GM23338 (cell line): ENCODE measurements around the gene ZXDC. TPM values are rescaled to one million over a fixed set of nuclear protein-coding genes. Genes with fewer than 3 reads are reported as not detected.

Experiments used
- ATAC-seq: fragments of 200-7000 bp; cut with Tn5 transposase; 3 replicates; pipeline ENCODE4 v1.9.1; 2020
- DNase-seq: peaks from one replicate; pipeline ENCODE4 v3.0.0-alpha.2; 2015; ENCODE audit warnings: low spot score
- H2AFZ ChIP-seq: fragments of 200-600 bp; sonication (generic); 2 replicates; pipeline ENCODE4 v1.8.0; 2016; ENCODE audit warnings: antibody characterized with exemption, mild to moderate bottlenecking, moderate library complexity
- H3F3A ChIP-seq: fragments of 200-600 bp; sonication (generic); replicated peaks from 2 replicates; pipeline ENCODE4 v1.8.0; 2017; ENCODE audit warnings: antibody characterized with exemption, mixed run types, low read depth
- H3K27ac ChIP-seq: fragments of 200-600 bp; sonication (generic); 2 replicates; pipeline ENCODE4 v1.6.1; 2016; ENCODE audit warnings: low read depth
- H3K27me3 ChIP-seq: fragments of 200-600 bp; sonication (generic); 2 replicates; pipeline ENCODE4 v1.8.0; 2016; ENCODE audit warnings: mild to moderate bottlenecking, mixed run types, moderate library complexity; ENCODE audit not compliant: insufficient read depth
- H3K36me3 ChIP-seq: fragments of 200-600 bp; sonication (generic); 2 replicates; pipeline ENCODE4 v1.8.0; 2016; ENCODE audit warnings: mild to moderate bottlenecking; ENCODE audit not compliant: insufficient read depth
- H3K4me1 ChIP-seq: fragments of 200-600 bp; sonication (generic); 2 replicates; pipeline ENCODE4 v1.8.0; 2016; ENCODE audit warnings: mild to moderate bottlenecking, moderate library complexity; ENCODE audit not compliant: insufficient read depth
- H3K4me2 ChIP-seq: fragments of 200-600 bp; sonication (generic); 2 replicates; pipeline ENCODE4 v1.7.1; 2017; ENCODE audit warnings: mixed run types
- H3K4me3 ChIP-seq: fragments of 200-600 bp; sonication (generic); 2 replicates; pipeline ENCODE4 v1.6.1; 2016; ENCODE audit warnings: mixed run types
- H3K79me2 ChIP-seq: fragments of 200-600 bp; sonication (generic); replicated peaks from 2 replicates; pipeline ENCODE4 v1.8.0; 2017; ENCODE audit warnings: mild to moderate bottlenecking; ENCODE audit not compliant: insufficient read depth
- H3K9me2 ChIP-seq: fragments of 200-600 bp; sonication (generic); 2 replicates; pipeline ENCODE4 v1.8.0; 2017; ENCODE audit not compliant: insufficient read depth
- H4K20me1 ChIP-seq: fragments of 200-600 bp; sonication (generic); replicated peaks from 2 replicates; pipeline ENCODE4 v1.8.0; 2017; ENCODE audit warnings: mild to moderate bottlenecking; ENCODE audit not compliant: insufficient read depth
- H3K27ac Mint-ChIP-seq: 2 replicates; pipeline ENCODE4 v1.8.0; 2020; ENCODE audit warnings: inconsistent platforms, mild to moderate bottlenecking, moderate library complexity, mixed read lengths
- H3K27me3 Mint-ChIP-seq: 3 replicates; pipeline ENCODE4 v1.8.0; 2022; ENCODE audit warnings: low read depth, mild to moderate bottlenecking, moderate library complexity, mixed read lengths, inconsistent platforms; ENCODE audit not compliant: insufficient read depth, poor library complexity
- H3K36me3 Mint-ChIP-seq: 3 replicates; pipeline ENCODE4 v1.8.0; 2021; ENCODE audit warnings: low read depth, mild to moderate bottlenecking, inconsistent platforms, moderate library complexity, mixed read lengths
- H3K4me1 Mint-ChIP-seq: 3 replicates; pipeline ENCODE4 v1.8.0; 2020; ENCODE audit warnings: mild to moderate bottlenecking, inconsistent platforms, mixed read lengths
- H3K4me3 Mint-ChIP-seq: 3 replicates; pipeline ENCODE4 v1.8.0; 2021; ENCODE audit warnings: moderate library complexity, mild to moderate bottlenecking, inconsistent platforms, mixed read lengths
- H3K9me3 Mint-ChIP-seq: 3 replicates; pipeline ENCODE4 v1.8.0; 2020; ENCODE audit warnings: moderate library complexity, mild to moderate bottlenecking, inconsistent platforms, mixed read lengths
- CREB1 ChIP-seq: fragments of 250-450 bp; sonication (Bioruptor Pico); IDR thresholded peaks from 2 replicates; pipeline ENCODE4 v1.5.0; 2020; ENCODE audit warnings: low read depth, mild to moderate bottlenecking, moderate library complexity
- EZH2 ChIP-seq: fragments of 200-600 bp; sonication (generic); IDR thresholded peaks from one replicate; pipeline ENCODE4 v1.8.0; 2017; ENCODE audit warnings: antibody characterized with exemption, mild to moderate bottlenecking, low read depth; ENCODE audit not compliant: unreplicated experiment
- JUNB ChIP-seq: IDR thresholded peaks from one replicate; pipeline ENCODE4 v1.6.1; 2016; ENCODE audit warnings: antibody characterized with exemption; ENCODE audit not compliant: unreplicated experiment
- NANOG ChIP-seq: IDR thresholded peaks from 2 replicates; pipeline ENCODE4 v1.6.1; 2016; ENCODE audit warnings: antibody characterized with exemption, borderline replicate concordance
- POLR2AphosphoS5 ChIP-seq: IDR thresholded peaks from 2 replicates; pipeline ENCODE4 v1.6.1; 2016; ENCODE audit warnings: antibody characterized with exemption, low read depth
- STAT1 ChIP-seq: IDR thresholded peaks from one replicate; pipeline ENCODE4 v1.6.1; 2016; ENCODE audit warnings: antibody characterized with exemption; ENCODE audit not compliant: unreplicated experiment
- ZNF114 ChIP-seq: fragments of 250-450 bp; sonication (Bioruptor Pico); IDR thresholded peaks from 2 replicates; pipeline ENCODE4 v1.5.0; 2020; ENCODE audit warnings: mild to moderate bottlenecking, moderate library complexity
- polyA plus RNA-seq: library from polyadenylated mRNA; unstranded; fragments of >200 nt; fragmentation: Nextera tagmentation; extraction: Ambion mirVana; gene quantifications from 2 replicates; pipeline ENCODE4 v1.2.1, GENCODE V29; 2016
- total RNA-seq: library from RNA; depleted of rRNA; stranded (reverse); fragments of >200 nt; shearing (Covaris generic); gene quantifications from 2 replicates; pipeline ENCODE4 v1.2.3, GENCODE V29; 2014
- TF ChIP-seq, protein P1 (sequence below), 2 experiments: fragments of 200-600 bp in 1 of 2; sonication (generic) in 1 of 2; conservative IDR thresholded peaks; 2 replicates each; pipeline versions ENCODE4 v1.5.1 to v1.6.1; 2016 to 2017; ENCODE audit warnings: antibody characterized with exemption in 2 of 2, low read depth in 2 of 2, mild to moderate bottlenecking in 2 of 2, moderate library complexity in 1 of 2
- TF ChIP-seq, protein P2 (sequence below): IDR thresholded peaks from one replicate; pipeline ENCODE4 v1.6.1; 2018; ENCODE audit warnings: antibody characterized with exemption; ENCODE audit not compliant: unreplicated experiment
- TF ChIP-seq, protein P3 (sequence below): fragments of 250-450 bp; sonication (Bioruptor Pico); IDR thresholded peaks from 2 replicates; pipeline ENCODE4 v1.5.0; 2020; ENCODE audit warnings: mild to moderate bottlenecking, moderate library complexity
- TF ChIP-seq, protein P4 (sequence below): IDR thresholded peaks from 2 replicates; pipeline ENCODE4 v1.6.1; 2016; ENCODE audit warnings: antibody characterized with exemption

The ZXDC gene
- total and polyA plus RNA-seq, 2 experiments from 2014 or later = 5.7 to 45.1 TPM

DNA sequence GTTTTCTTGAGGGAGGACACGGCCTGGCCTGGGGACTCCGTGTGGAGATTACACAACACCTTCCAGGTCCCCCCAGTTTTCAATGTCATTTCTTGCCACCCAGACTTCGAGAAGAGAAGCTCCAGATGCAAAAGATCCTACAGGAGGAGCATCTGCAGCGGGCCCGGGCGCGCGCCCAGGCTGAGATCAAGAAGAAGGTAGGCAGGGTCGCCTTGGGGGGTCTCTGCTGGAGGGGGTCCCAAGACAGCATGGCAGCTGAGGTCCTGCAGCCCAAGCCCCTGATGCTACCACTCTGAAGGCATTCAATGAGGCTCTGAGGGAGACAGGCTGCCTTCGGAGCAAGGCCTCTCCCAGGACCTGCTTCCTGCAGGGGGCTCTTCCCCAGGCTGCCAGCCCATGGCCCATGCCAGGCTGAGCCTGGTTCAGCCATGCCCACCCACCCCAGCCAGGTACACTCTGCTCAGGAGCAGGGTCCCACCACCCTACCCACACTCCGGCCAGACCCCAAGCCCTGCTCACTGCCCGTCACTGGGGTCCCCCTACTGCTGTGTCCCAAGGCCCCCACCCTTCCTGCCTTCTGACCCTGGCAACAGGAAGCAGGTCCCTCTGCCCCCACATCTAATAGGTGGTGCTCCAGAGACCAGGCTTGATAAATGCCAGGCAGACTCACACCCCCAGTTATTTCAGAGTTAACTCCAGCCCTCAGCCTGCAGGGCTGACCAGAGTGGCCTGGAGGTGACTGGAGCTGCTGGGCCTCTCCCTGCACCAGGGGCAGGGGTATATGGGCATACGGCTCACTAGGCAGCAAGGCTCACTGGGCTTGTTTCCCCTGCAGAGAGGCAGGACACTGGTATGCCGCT is 40.0 kb downstream of the ZXDC start:
- no peak for DNase-seq
- Mint-ChIP-seq H3K36me3 (peaks cover 21% of the 10 kb centered on the region), H3K27me3 (peaks cover 3% of the 10 kb centered on the region), H3K9me3 (no peaks in the 10 kb centered on the region), H3K27ac (no peak overlapping the region), H3K4me3 (no peak overlapping the region), H3K4me1 (peaks cover 19% of the 10 kb centered on the region)
- no peak for TF ChIP-seq ZNF114 (CRISPR knock-in tag)
- no peak for TF ChIP-seq EZH2
- TF ChIP-seq JUNB = no peak
- TF ChIP-seq, protein P1, sequence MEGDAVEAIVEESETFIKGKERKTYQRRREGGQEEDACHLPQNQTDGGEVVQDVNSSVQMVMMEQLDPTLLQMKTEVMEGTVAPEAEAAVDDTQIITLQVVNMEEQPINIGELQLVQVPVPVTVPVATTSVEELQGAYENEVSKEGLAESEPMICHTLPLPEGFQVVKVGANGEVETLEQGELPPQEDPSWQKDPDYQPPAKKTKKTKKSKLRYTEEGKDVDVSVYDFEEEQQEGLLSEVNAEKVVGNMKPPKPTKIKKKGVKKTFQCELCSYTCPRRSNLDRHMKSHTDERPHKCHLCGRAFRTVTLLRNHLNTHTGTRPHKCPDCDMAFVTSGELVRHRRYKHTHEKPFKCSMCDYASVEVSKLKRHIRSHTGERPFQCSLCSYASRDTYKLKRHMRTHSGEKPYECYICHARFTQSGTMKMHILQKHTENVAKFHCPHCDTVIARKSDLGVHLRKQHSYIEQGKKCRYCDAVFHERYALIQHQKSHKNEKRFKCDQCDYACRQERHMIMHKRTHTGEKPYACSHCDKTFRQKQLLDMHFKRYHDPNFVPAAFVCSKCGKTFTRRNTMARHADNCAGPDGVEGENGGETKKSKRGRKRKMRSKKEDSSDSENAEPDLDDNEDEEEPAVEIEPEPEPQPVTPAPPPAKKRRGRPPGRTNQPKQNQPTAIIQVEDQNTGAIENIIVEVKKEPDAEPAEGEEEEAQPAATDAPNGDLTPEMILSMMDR (conservative IDR thresholded peaks at IDR 0.05; ENCODE audit: low read depth in 2 of 2) = no peak
- TF ChIP-seq, protein P2, sequence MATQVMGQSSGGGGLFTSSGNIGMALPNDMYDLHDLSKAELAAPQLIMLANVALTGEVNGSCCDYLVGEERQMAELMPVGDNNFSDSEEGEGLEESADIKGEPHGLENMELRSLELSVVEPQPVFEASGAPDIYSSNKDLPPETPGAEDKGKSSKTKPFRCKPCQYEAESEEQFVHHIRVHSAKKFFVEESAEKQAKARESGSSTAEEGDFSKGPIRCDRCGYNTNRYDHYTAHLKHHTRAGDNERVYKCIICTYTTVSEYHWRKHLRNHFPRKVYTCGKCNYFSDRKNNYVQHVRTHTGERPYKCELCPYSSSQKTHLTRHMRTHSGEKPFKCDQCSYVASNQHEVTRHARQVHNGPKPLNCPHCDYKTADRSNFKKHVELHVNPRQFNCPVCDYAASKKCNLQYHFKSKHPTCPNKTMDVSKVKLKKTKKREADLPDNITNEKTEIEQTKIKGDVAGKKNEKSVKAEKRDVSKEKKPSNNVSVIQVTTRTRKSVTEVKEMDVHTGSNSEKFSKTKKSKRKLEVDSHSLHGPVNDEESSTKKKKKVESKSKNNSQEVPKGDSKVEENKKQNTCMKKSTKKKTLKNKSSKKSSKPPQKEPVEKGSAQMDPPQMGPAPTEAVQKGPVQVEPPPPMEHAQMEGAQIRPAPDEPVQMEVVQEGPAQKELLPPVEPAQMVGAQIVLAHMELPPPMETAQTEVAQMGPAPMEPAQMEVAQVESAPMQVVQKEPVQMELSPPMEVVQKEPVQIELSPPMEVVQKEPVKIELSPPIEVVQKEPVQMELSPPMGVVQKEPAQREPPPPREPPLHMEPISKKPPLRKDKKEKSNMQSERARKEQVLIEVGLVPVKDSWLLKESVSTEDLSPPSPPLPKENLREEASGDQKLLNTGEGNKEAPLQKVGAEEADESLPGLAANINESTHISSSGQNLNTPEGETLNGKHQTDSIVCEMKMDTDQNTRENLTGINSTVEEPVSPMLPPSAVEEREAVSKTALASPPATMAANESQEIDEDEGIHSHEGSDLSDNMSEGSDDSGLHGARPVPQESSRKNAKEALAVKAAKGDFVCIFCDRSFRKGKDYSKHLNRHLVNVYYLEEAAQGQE = no peak
- TF ChIP-seq NANOG = no peak
- no peak for TF ChIP-seq CREB1 (CRISPR knock-in tag)
- TF ChIP-seq, protein P3, sequence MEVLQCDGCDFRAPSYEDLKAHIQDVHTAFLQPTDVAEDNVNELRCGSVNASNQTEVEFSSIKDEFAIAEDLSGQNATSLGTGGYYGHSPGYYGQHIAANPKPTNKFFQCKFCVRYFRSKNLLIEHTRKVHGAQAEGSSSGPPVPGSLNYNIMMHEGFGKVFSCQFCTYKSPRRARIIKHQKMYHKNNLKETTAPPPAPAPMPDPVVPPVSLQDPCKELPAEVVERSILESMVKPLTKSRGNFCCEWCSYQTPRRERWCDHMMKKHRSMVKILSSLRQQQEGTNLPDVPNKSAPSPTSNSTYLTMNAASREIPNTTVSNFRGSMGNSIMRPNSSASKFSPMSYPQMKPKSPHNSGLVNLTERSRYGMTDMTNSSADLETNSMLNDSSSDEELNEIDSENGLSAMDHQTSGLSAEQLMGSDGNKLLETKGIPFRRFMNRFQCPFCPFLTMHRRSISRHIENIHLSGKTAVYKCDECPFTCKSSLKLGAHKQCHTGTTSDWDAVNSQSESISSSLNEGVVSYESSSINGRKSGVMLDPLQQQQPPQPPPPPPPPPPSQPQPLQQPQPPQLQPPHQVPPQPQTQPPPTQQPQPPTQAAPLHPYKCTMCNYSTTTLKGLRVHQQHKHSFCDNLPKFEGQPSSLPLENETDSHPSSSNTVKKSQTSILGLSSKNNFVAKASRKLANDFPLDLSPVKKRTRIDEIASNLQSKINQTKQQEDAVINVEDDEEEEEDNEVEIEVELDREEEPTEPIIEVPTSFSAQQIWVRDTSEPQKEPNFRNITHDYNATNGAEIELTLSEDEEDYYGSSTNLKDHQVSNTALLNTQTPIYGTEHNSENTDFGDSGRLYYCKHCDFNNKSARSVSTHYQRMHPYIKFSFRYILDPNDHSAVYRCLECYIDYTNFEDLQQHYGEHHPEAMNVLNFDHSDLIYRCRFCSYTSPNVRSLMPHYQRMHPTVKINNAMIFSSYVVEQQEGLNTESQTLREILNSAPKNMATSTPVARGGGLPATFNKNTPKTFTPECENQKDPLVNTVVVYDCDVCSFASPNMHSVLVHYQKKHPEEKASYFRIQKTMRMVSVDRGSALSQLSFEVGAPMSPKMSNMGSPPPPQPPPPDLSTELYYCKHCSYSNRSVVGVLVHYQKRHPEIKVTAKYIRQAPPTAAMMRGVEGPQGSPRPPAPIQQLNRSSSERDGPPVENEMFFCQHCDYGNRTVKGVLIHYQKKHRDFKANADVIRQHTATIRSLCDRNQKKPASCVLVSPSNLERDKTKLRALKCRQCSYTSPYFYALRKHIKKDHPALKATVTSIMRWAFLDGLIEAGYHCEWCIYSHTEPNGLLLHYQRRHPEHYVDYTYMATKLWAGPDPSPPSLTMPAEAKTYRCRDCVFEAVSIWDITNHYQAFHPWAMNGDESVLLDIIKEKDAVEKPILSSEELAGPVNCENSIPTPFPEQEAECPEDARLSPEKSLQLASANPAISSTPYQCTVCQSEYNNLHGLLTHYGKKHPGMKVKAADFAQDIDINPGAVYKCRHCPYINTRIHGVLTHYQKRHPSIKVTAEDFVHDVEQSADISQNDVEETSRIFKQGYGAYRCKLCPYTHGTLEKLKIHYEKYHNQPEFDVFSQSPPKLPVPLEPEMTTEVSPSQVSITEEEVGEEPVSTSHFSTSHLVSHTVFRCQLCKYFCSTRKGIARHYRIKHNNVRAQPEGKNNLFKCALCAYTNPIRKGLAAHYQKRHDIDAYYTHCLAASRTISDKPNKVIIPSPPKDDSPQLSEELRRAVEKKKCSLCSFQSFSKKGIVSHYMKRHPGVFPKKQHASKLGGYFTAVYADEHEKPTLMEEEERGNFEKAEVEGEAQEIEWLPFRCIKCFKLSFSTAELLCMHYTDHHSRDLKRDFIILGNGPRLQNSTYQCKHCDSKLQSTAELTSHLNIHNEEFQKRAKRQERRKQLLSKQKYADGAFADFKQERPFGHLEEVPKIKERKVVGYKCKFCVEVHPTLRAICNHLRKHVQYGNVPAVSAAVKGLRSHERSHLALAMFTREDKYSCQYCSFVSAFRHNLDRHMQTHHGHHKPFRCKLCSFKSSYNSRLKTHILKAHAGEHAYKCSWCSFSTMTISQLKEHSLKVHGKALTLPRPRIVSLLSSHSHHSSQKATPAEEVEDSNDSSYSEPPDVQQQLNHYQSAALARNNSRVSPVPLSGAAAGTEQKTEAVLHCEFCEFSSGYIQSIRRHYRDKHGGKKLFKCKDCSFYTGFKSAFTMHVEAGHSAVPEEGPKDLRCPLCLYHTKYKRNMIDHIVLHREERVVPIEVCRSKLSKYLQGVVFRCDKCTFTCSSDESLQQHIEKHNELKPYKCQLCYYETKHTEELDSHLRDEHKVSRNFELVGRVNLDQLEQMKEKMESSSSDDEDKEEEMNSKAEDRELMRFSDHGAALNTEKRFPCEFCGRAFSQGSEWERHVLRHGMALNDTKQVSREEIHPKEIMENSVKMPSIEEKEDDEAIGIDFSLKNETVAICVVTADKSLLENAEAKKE (CRISPR knock-in tag) = no peak
- TF ChIP-seq STAT1 = no peak
- no peak for TF ChIP-seq POLR2AphosphoS5
- TF ChIP-seq, protein P4, sequence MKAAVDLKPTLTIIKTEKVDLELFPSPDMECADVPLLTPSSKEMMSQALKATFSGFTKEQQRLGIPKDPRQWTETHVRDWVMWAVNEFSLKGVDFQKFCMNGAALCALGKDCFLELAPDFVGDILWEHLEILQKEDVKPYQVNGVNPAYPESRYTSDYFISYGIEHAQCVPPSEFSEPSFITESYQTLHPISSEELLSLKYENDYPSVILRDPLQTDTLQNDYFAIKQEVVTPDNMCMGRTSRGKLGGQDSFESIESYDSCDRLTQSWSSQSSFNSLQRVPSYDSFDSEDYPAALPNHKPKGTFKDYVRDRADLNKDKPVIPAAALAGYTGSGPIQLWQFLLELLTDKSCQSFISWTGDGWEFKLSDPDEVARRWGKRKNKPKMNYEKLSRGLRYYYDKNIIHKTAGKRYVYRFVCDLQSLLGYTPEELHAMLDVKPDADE = no peak
- H3F3A ChIP-seq = no peaks in the 10 kb centered on the region
- H3K9me2 ChIP-seq = no peaks in the 10 kb centered on the region
- no peak overlapping the region for H3K4me2 ChIP-seq
- no peak for ATAC-seq
- no peaks in the 10 kb centered on the region for H3K27me3 ChIP-seq
- no peaks in the 10 kb centered on the region for H3K79me2 ChIP-seq
- no peak overlapping the region for H3K27ac ChIP-seq
- no peaks in the 10 kb centered on the region for H4K20me1 ChIP-seq
- no peak overlapping the region for H2AFZ ChIP-seq
- no peak overlapping the region for H3K4me3 ChIP-seq
- H3K36me3 ChIP-seq = no peaks in the 10 kb centered on the region
- H3K4me1 ChIP-seq = no peaks in the 10 kb centered on the region
